HG03342 (cell line): ENCODE measurements around the gene BLOC1S4.

Source experiments
- ATAC-seq: cut with Tn5 transposase; IDR thresholded peaks from one replicate; pipeline ENCODE4 v1.9.1; 2021; ENCODE audit warnings: mild to moderate bottlenecking, moderate library complexity; ENCODE audit not compliant: unreplicated experiment

The BLOC1S4 gene

DNA sequence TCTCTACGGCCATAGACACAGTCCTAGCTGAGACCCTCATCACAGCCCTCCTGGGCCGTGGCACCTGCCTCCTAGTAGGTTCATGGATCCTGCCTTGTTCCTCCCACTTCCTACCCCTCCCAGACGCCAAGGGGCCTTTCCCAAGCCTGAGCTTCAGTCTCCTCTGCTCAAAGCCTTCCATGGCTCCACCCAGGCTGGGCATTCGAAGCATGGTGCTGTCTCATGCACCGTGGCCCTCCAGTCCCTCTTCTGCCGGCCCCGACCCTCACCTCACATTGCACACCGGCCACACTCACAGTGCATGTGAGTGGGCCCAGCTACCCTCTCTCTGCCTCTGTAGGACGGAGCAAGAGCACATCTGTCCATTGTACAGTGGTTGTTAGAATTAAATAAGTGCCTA lies 44.9 kb downstream of the BLOC1S4 start:
- ATAC-seq, result no peak

DNA sequence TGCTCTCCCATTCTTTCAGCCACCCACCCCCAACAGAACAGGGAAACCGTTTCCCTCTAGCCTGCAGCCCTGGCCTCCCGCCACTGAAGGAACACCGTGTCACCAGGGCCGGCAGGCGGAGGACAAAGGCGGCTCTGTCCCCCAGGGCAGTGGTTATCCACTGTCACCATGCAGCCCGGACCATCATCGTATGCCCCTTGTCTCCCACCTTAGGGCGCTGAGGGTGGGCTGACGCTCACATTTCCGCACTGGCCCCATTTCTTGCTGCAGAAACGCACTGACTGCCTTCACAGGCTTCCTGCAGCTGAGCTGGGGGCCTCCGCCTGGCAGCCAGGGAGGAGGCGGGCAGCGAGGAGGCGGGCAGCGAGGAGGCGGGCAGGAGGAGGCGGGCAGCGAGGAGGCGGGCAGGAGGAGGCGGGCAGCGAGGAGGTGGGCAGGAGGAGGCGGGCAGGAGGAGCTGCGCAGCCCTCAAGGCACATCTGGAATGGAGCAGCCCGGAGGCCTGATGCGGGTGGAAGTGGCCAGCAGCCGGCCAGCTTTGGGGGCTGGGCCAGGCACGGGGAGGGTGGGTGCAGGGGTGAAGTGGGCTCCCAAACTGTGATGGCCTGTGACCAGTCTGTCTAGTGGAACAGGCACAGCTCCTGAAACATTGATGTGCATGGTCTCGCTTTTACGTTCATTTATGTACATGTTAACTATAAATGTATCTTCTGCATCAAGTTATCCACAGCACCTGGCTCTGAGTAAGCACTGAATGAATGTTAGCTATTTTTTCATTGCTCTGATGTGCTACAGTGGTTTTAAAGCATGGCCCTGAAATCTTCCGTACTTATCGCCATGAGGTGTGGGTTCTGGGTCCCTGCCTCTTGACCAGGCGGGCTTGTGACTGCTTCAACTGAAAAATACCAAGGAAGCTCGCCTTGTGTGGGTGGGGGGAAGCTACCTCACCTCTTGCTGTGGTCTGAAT lies 46.0 kb downstream of the BLOC1S4 start:
- ATAC-seq, result no peak

DNA sequence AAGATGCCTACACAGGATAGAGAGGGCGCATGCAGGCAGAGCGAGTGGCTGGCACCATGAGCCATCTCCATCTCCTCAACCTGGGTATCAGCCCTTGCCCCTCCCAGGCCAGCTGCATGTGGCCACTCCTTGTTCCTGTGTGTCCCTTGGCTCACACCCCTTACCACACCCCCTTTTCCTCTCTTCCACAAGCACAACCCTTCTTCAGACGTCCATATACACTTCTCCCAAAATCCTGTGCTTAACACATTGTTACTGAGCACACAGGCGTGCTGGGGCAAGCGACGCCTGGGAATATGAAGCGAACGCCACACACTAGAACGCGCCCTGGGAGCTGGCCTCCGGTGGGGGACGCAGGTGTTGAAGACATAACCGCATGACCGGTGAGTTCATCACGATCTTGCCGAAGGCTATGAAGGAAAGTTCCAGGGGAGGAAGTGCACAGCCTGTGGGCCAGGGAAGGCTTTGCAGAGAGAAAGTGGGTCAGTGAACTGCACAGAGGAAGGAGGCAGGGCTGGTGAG lies 47.4 kb downstream of the BLOC1S4 start:
- no peak for ATAC-seq

DNA sequence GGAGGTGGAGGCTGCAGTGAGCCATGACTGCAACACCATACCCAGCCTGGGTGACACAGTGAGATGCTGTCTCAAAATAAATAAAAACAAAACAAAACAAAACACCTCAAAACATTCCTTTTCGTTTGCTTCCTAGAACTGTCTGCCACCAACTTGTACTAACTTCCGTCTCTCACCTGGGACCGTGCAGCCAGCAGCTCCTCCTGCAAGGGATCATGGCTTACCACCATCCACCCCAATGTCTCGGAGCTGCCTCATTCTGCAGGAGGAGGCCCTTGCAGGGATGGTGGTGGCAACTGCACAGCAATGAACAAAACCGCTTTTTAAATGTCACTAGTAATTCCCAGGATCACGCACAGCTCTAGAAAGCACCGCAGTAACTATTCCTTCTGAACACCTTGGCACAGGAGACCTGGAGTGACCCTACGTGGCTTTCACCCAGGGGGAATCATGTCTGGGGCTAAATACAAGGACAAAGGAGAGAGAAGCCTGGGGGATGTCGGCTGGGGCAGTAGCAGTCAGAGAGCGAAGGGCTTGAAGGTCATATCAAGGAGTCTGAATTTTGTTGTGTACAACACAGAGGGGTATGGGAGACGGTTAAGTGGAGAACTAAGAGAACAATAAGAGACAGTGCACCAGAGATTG lies 49.1 kb downstream of the BLOC1S4 start:
- ATAC-seq, result no peak

DNA sequence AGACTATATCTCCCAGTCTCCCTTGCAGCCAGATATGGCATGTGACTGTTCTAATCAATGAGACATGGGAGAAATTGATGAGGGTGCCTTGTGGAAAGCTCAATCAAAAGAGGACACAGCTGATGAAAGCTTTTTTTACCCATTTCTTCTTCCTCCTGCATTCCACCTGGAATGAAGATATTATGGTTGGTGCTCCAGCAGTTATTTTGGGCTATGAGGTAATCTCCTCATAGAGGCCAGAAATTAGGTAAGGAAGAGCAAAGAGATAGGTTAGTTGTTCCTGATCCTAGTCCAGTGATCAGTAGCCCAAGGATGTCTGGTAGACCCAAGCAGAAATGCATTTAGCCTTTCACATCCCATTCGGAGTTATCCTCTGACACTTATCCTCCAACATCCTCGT lies 49.7 kb downstream of the BLOC1S4 start:
- ATAC-seq, result no peak
